ENCODE results near the gene SLC39A11.

DNA sequence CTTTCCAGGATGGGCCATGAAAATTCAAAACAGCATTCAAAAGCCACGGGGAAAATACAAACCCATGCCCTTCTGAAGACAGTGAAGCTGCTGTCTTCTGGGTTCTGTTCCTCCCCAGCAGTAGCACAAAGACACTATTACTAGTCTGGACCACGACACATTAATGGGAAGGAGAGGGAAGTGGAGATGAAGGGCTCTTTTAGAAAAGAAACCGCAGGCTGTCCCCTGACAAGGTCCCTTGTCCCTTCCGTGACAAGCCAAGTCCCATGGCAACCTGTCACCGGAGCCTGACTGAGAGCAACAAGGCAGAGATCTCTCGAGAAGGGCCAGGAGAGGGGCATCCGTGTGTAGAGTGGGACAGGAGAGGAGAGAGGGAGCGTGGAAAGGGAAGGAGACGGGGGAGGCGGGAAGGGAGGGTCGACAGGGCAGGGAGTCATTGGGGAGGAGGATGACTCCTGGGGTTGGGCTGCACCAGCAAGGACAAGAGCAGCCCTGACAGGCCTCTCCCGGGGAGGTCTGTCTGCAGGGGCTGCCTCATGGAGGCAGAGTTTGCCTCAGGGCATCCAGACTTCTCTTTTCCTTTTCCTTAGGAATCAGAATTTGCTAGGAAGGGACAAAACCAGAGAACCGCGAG, 436.2 kb downstream of the SLC39A11 start:
- TF ChIP-seq, protein P1, sequence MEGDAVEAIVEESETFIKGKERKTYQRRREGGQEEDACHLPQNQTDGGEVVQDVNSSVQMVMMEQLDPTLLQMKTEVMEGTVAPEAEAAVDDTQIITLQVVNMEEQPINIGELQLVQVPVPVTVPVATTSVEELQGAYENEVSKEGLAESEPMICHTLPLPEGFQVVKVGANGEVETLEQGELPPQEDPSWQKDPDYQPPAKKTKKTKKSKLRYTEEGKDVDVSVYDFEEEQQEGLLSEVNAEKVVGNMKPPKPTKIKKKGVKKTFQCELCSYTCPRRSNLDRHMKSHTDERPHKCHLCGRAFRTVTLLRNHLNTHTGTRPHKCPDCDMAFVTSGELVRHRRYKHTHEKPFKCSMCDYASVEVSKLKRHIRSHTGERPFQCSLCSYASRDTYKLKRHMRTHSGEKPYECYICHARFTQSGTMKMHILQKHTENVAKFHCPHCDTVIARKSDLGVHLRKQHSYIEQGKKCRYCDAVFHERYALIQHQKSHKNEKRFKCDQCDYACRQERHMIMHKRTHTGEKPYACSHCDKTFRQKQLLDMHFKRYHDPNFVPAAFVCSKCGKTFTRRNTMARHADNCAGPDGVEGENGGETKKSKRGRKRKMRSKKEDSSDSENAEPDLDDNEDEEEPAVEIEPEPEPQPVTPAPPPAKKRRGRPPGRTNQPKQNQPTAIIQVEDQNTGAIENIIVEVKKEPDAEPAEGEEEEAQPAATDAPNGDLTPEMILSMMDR (IDR thresholded peaks at IDR 0.05), result no peak
- no peak for TF ChIP-seq POLR2A (IDR thresholded peaks at IDR 0.05)

Measured in esophagus squamous epithelium (tissue), 4 donors.